Endothelial cell of umbilical vein (primary cell): Measurements from ENCODE around the gene STUM. TPM values are rescaled to one million over a fixed set of nuclear protein-coding genes. Genes with fewer than 3 reads are reported as not detected.

Experiments
- BruUV-seq: library from RNA; stranded (reverse); fragments of 400-500 nt; replicated peaks from 2 replicates; lab custom pipeline; 2021; lab: Mats Ljungman, UMichigan
- CTCF ChIA-PET: fragments of 300-600, 350-600 bp; sonication (Branson Sonifier 250); formaldehyde crosslinking; loops from one replicate; lab custom pipeline; 2021; ENCODE audit warnings: antibody characterized with exemption, inconsistent platforms; lab: Charles Lee
- POLR2A ChIA-PET: fragments of 300-600, 350-600 bp; sonication (Branson Sonifier 250); formaldehyde crosslinking; loops from one replicate; lab custom pipeline; 2021; ENCODE audit warnings: antibody characterized with exemption, inconsistent platforms; lab: Charles Lee
- DNase-seq: peaks from one replicate; pipeline ENCODE4 v3.0.0-alpha.2; 2011; ENCODE audit warnings: low read depth, low spot score
- FAIRE-seq: peaks from 2 replicates; lab custom pipeline; 2011; peaks lifted over from hg19 to GRCh38; lab: Jason Lieb, UNC
- H2AFZ ChIP-seq: 2 replicates; pipeline ENCODE4 v1.6.0; 2012; ENCODE audit warnings: low read depth, low read length, control low read depth, inconsistent platforms
- H3K27ac ChIP-seq: 2 replicates; pipeline ENCODE4 v1.5.1; 2011; ENCODE audit warnings: low read depth, mild to moderate bottlenecking, control low read depth, low read length, moderate library complexity; ENCODE audit not compliant: insufficient read depth
- H3K27me3 ChIP-seq, 2 experiments: 2 replicates each; pipeline versions ENCODE4 v1.6.0 to v1.6.1; 2011; ENCODE audit warnings: low read length in 2 of 2, mixed read lengths in 1 of 2; ENCODE audit not compliant: control insufficient read depth in 2 of 2, insufficient read depth in 2 of 2
- H3K36me3 ChIP-seq, 2 experiments: 2 replicates in 1 of 2; 3 replicates in 1 of 2; pipeline ENCODE4 v1.5.1; 2011; ENCODE audit warnings: low read length in 2 of 2, mild to moderate bottlenecking in 1 of 2, moderate library complexity in 1 of 2; ENCODE audit not compliant: control insufficient read depth in 2 of 2, insufficient read depth in 2 of 2; ENCODE audit errors: extremely low read depth in 1 of 2
- H3K4me1 ChIP-seq: 3 replicates; pipeline ENCODE4 v1.5.1; 2011; ENCODE audit warnings: mild to moderate bottlenecking, low read length; ENCODE audit not compliant: control insufficient read depth, insufficient read depth; ENCODE audit errors: extremely low read depth
- H3K4me2 ChIP-seq: 2 replicates; pipeline ENCODE4 v1.6.1; 2011; ENCODE audit warnings: low read length, control low read depth, mixed read lengths; ENCODE audit not compliant: insufficient read depth
- H3K4me3 ChIP-seq, 3 experiments: fragments of 200-600 bp in 1 of 3; sonication (generic), shearing (Covaris generic) in 1 of 3; replicated peaks in 1 of 3; 2 replicates each; pipeline ENCODE4 v1.5.1; 2011 to 2016; ENCODE audit warnings: control low read depth in 3 of 3, low read length in 3 of 3, mild to moderate bottlenecking in 2 of 3, inconsistent platforms in 1 of 3, low read depth in 1 of 3, moderate library complexity in 1 of 3; ENCODE audit not compliant: insufficient read depth in 1 of 3
- H3K79me2 ChIP-seq: 2 replicates; pipeline ENCODE4 v1.6.0; 2012; ENCODE audit warnings: low read length, inconsistent platforms; ENCODE audit not compliant: control insufficient read depth, insufficient read depth
- H3K9ac ChIP-seq: replicated peaks from 2 replicates; pipeline ENCODE3; 2011; ENCODE audit warnings: low read length, control low read depth; ENCODE audit not compliant: insufficient read depth; ENCODE audit errors: extremely low read depth
- H3K9me1 ChIP-seq: replicated peaks from 3 replicates; pipeline ENCODE4 v1.6.0; 2011; ENCODE audit warnings: mild to moderate bottlenecking, low read length; ENCODE audit not compliant: control insufficient read depth, insufficient read depth; ENCODE audit errors: extremely low read depth
- H3K9me3 ChIP-seq: replicated peaks from 2 replicates; pipeline ENCODE4 v1.5.1; 2012; ENCODE audit warnings: low read length, inconsistent platforms; ENCODE audit not compliant: control insufficient read depth, insufficient read depth
- H4K20me1 ChIP-seq: replicated peaks from 2 replicates; pipeline ENCODE3; 2011; ENCODE audit warnings: mild to moderate bottlenecking, low read length; ENCODE audit not compliant: control insufficient read depth, insufficient read depth; ENCODE audit errors: extremely low read depth
- EZH2 ChIP-seq: IDR thresholded peaks from 2 replicates; pipeline ENCODE4 v1.6.1; 2012; ENCODE audit warnings: borderline replicate concordance, low read depth, mild to moderate bottlenecking, moderate library complexity, low read length, inconsistent platforms; ENCODE audit not compliant: severe bottlenecking
- FOS ChIP-seq: IDR thresholded peaks from 2 replicates; pipeline ENCODE4 v1.6.1; 2011; ENCODE audit warnings: mild to moderate bottlenecking, low read length, moderate library complexity, borderline replicate concordance; ENCODE audit not compliant: insufficient read depth
- GATA2 ChIP-seq: IDR thresholded peaks from 2 replicates; pipeline ENCODE4 v1.7.0; 2011; ENCODE audit warnings: low read depth, mild to moderate bottlenecking, moderate library complexity, mixed read lengths, low read length; ENCODE audit not compliant: insufficient read length, insufficient read depth
- JUN ChIP-seq: IDR thresholded peaks from 2 replicates; pipeline ENCODE4 v1.6.1; 2011; ENCODE audit warnings: borderline replicate concordance, low read depth; ENCODE audit not compliant: insufficient read length, insufficient read depth
- MYC ChIP-seq: IDR thresholded peaks from one replicate; pipeline ENCODE4 v1.6.1; 2011; ENCODE audit warnings: mild to moderate bottlenecking, low read depth, low read length
- POLR2A ChIP-seq: IDR thresholded peaks from 2 replicates; pipeline ENCODE4 v1.6.1; 2012; ENCODE audit warnings: low read depth, mild to moderate bottlenecking, control low read depth, low read length
- POLR2AphosphoS5 ChIP-seq: IDR thresholded peaks from 2 replicates; pipeline ENCODE4 v1.6.1; 2012; ENCODE audit warnings: low read depth, mild to moderate bottlenecking, control low read depth, low read length, moderate library complexity; ENCODE audit not compliant: insufficient read depth
- dilution Hi-C: fragments of 300-500 bp; cut with MboI; formaldehyde crosslinking; loops from one replicate; pipeline ENCODE4 v1.15.0; 2019; ENCODE audit warnings: low sequenced_read_pairs; ENCODE audit not compliant: extremely low pct_ligation_motif_present
- intact Hi-C: fragments of 100-400 bp; cut with micrococcal nuclease; formaldehyde crosslinking; loops from one replicate; pipeline ENCODE4 v1.10.0; 2022
- polyA plus RNA-seq, 4 experiments: library from polyadenylated mRNA; depleted of rRNA in 3 of 4; stranded (reverse) in 3 of 4; unstranded in 1 of 4; fragments of >200 nt; gene quantifications; 2 replicates each; pipeline versions ENCODE4 v1.2.1 to v1.2.3, GENCODE V29; 2011 to 2012; ENCODE audit warnings: missing spikeins in 1 of 4
- total RNA-seq: library from RNA; stranded (reverse); gene quantifications from 2 replicates; pipeline ENCODE4 v1.2.3, GENCODE V29; 2021
- TF ChIP-seq, protein P1 (sequence below): IDR thresholded peaks from 2 replicates; pipeline ENCODE4 v1.6.1; 2011; ENCODE audit not compliant: insufficient read depth, insufficient read length
- TF ChIP-seq, protein P2 (sequence below), 2 donors: IDR thresholded peaks; 1 replicate in 1 of 2; 2 replicates in 1 of 2; pipeline ENCODE4 v1.5.1; 2011; ENCODE audit warnings: low read length in 2 of 2, mild to moderate bottlenecking in 2 of 2, moderate library complexity in 2 of 2, control low read depth in 1 of 2, inconsistent platforms in 1 of 2, low read depth in 1 of 2; ENCODE audit not compliant: insufficient read depth in 1 of 2; ENCODE audit errors: extremely low read depth in 1 of 2

STUM gene
- total and polyA plus RNA-seq, 2 donors (not counting 3 experiments of a cell fraction or from before 2014, with no cell fraction given), result not detected

DNA sequence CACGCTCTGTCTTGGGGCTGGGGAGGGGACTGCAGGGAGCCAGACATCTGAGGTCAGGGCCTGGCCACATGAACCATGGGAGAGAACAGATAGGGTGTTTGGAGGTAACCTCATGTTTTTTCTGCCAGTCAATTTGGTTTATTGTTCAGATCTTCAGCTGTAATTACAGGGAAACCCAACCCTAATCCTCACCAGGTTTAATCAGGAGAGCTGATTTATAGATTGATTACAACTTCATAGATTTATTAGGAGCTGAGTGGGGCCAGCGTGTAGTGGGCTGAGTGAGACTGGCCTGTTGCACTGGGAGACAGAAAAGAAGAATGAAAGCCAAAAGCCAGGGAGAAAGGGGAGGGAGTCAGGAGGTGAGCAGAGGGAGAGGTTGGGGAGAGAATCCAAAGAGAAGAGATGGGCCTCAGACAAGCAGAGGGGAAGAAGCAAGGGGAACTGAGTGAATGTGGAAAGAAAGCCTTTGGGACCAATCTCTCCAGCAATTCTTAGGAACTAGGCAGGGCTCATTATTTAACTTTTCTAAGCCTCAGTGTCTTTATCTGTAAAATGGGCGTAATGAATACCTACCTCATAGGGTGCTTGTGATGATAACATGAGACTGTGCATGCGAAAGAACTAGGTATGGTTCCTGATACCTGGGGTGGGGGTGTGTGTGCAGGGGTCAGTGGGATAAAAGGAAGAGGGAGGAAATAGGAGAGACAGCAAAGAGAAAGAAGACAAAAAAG, 17.0 kb upstream of the STUM start:
- TF ChIP-seq POLR2A, result no peak
- TF ChIP-seq, protein P1, sequence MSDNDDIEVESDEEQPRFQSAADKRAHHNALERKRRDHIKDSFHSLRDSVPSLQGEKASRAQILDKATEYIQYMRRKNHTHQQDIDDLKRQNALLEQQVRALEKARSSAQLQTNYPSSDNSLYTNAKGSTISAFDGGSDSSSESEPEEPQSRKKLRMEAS, result no peak
- TF ChIP-seq MYC, result no peak
- TF ChIP-seq FOS, result no peak
- TF ChIP-seq GATA2, result no peak
- TF ChIP-seq EZH2, result no peak
- TF ChIP-seq JUN, result no peak
- Histone ChIP-seq H3K79me2 (no peaks in the 10 kb centered on the region), H3K9me1 (no peaks in the 10 kb centered on the region), H3K36me3 (no peaks in the 10 kb centered on the region), H4K20me1 (no peaks in the 10 kb centered on the region), H3K4me2 (no peak overlapping the region), H3K4me3 (no peak overlapping the region), H3K27ac (no peak overlapping the region), H2AFZ (no peak overlapping the region), H3K9ac (no peak overlapping the region), H3K4me1 (no peaks in the 10 kb centered on the region), H3K27me3 (peaks cover 0 to 5% of the 10 kb centered on the region in 2 experiments), H3K9me3 (no peaks in the 10 kb centered on the region)
- DNase-seq (no peak), FAIRE-seq (no peak)
- no TSS peak for BruUV-seq
- intact Hi-C loops (no loop called here), dilution Hi-C loops (no loop called here)
- ChIA-PET POLR2A (no interaction called here), CTCF (no interaction called here)

DNA sequence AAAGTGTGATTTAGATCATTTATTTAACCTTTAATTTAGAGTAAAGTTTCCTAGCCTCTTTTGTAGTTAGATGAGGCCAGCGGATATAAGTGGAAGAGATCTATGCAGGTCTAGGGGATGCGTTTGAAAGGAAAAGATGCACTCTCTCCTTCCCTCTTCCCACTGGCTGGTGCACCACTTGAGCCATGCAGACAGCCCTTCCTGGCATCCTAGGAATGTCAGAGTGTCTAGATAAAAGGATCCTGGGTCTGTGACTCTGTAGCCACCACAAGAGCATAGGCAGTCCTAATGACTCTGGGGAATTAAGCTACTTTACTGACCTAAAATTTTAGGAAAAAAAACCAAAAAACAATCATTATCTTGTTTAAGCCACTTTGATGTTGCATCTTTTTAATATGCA, 16.0 kb upstream of the STUM start:
- H3K79me2 ChIP-seq, result no peaks in the 10 kb centered on the region

More for the DNA sequence above, 16.0 kb upstream of the STUM start:
- DNase-seq (no peak), FAIRE-seq (no peak)
- H3K4me3 ChIP-seq, result no peak overlapping the region
- intact Hi-C loops, result no loop called here
- POLR2A ChIA-PET, result no interaction called here
- H3K9ac ChIP-seq, result no peak overlapping the region
- no peak overlapping the region for H3K27ac ChIP-seq
- no peak overlapping the region for H3K4me2 ChIP-seq
- CTCF ChIA-PET, result interaction anchor here (1.3 to 3.0 kb wide), 2 partner anchors 12 to 15 kb away, joined by 3 to 21 read pairs; partner anchors contain the start of gene STUM
- H3K27me3 ChIP-seq, result peaks cover 0 to 5% of the 10 kb centered on the region in 2 experiments
- no peak overlapping the region for H2AFZ ChIP-seq
- TF ChIP-seq MYC, result no peak
- no peak for TF ChIP-seq JUN
- TF ChIP-seq POLR2AphosphoS5, result no peak
- TF ChIP-seq, protein P2, sequence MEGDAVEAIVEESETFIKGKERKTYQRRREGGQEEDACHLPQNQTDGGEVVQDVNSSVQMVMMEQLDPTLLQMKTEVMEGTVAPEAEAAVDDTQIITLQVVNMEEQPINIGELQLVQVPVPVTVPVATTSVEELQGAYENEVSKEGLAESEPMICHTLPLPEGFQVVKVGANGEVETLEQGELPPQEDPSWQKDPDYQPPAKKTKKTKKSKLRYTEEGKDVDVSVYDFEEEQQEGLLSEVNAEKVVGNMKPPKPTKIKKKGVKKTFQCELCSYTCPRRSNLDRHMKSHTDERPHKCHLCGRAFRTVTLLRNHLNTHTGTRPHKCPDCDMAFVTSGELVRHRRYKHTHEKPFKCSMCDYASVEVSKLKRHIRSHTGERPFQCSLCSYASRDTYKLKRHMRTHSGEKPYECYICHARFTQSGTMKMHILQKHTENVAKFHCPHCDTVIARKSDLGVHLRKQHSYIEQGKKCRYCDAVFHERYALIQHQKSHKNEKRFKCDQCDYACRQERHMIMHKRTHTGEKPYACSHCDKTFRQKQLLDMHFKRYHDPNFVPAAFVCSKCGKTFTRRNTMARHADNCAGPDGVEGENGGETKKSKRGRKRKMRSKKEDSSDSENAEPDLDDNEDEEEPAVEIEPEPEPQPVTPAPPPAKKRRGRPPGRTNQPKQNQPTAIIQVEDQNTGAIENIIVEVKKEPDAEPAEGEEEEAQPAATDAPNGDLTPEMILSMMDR (IDR thresholded peaks at IDR 0.05; ENCODE audit: extremely low read depth in 1 of 2, insufficient read depth in 1 of 2, low read depth in 1 of 2, low read length in 2 of 2), result no peak
- TF ChIP-seq GATA2, result no peak
- no peak for TF ChIP-seq EZH2
- no peak for TF ChIP-seq FOS
- TF ChIP-seq, protein P1, result no peak
- TF ChIP-seq POLR2A, result no peak
- H3K9me1 ChIP-seq, result no peaks in the 10 kb centered on the region
- dilution Hi-C loops, result no loop called here
- no TSS peak for BruUV-seq
- H3K4me1 ChIP-seq, result no peaks in the 10 kb centered on the region
- H3K9me3 ChIP-seq, result no peaks in the 10 kb centered on the region
- H4K20me1 ChIP-seq, result no peaks in the 10 kb centered on the region
- no peaks in the 10 kb centered on the region for H3K36me3 ChIP-seq
